Cerebellar nuclear complex (tissue), 1 donor: Measurements from ENCODE around the gene MTUS2.

Experiments used
- DNase-seq, 2 experiments: peaks; one replicate each; lab custom pipeline; 2025; lab: John Stamatoyannopoulos, UW

Gene MTUS2

GRCh38 chr13:29397265-29397664, 577.1 kb downstream of the MTUS2 start:
- DNase-seq: no peak

GRCh38 chr13:29402166-29402636, 582.1 kb downstream of the MTUS2 start:
- DNase-seq: no peak

GRCh38 chr13:29405401-29405800, 585.3 kb downstream of the MTUS2 start:
- no peak for DNase-seq

- no peak for DNase-seq
Observed at GRCh38 chr13:29411481-29411880, 591.3 kb downstream of the MTUS2 start.

- no peak for DNase-seq
Observed at GRCh38 chr13:29418026-29418425, 597.9 kb downstream of the MTUS2 start.

- DNase-seq: no peak
Observed at GRCh38 chr13:29421118-29421517, 601.0 kb downstream of the MTUS2 start.

- DNase-seq: no peak
Observed at GRCh38 chr13:29422015-29422414, 601.9 kb downstream of the MTUS2 start.

- no peak for DNase-seq
Observed at GRCh38 chr13:29423050-29423449, 602.9 kb downstream of the MTUS2 start.

GRCh38 chr13:29427937-29428309, 607.8 kb downstream of the MTUS2 start:
- no peak for DNase-seq

GRCh38 chr13:29428310-29429181, 608.4 kb downstream of the MTUS2 start:
- no peak for DNase-seq

GRCh38 chr13:29429286-29429900, 609.3 kb downstream of the MTUS2 start:
- DNase-seq: no peak

GRCh38 chr13:29434217-29434945, 614.2 kb downstream of the MTUS2 start:
- no peak for DNase-seq

- DNase-seq: no peak
Observed at GRCh38 chr13:29435125-29435911, 615.2 kb downstream of the MTUS2 start.

GRCh38 chr13:29436291-29436690, 616.2 kb downstream of the MTUS2 start:
- DNase-seq: no peak

- no peak for DNase-seq
Observed at GRCh38 chr13:29436721-29437280, 616.7 kb downstream of the MTUS2 start.

- DNase-seq: no peak
Observed at GRCh38 chr13:29438769-29439168, 618.6 kb downstream of the MTUS2 start.

GRCh38 chr13:29439601-29440388, 619.7 kb downstream of the MTUS2 start:
- DNase-seq: no peak

GRCh38 chr13:29441306-29441705, 621.2 kb downstream of the MTUS2 start:
- DNase-seq: no peak

GRCh38 chr13:29446016-29446415, 625.9 kb downstream of the MTUS2 start:
- no peak for DNase-seq

- no peak for DNase-seq
Observed at GRCh38 chr13:29448174-29448573, 628.0 kb downstream of the MTUS2 start.

- DNase-seq: no peak
Observed at GRCh38 chr13:29449726-29450125, 629.6 kb downstream of the MTUS2 start.
